GF-D8 (cell line): ENCODE measurements around the gene NBAS.

ENCODE experiments used
- DNase-seq: peaks from one replicate; lab custom pipeline; 2025; lab: John Stamatoyannopoulos, UW

NBAS gene

DNA sequence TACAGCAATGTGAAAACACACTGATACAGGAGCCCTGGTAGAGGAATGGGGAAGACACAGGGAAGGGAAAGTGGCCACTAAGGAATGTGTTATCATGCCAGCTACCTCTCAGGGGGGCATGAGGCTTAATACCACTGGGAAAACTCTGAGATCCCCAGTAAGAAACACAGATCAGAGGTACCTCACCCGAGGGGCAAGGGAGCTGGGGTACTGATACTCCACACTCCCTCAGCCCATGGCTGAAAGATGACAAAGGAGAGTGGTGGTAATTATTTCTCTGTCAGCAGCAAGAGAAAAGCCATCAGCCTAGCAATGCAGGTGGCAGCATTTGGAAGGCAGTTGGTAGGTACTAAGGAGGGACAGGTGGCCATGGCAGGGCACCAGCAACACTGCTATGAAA is 434.8 kb downstream of the NBAS start:
- DNase-seq, result no peak

- no peak for DNase-seq
Measured at GRCh38 chr2:15122915-15123314, 438.2 kb downstream of the NBAS start.

DNA sequence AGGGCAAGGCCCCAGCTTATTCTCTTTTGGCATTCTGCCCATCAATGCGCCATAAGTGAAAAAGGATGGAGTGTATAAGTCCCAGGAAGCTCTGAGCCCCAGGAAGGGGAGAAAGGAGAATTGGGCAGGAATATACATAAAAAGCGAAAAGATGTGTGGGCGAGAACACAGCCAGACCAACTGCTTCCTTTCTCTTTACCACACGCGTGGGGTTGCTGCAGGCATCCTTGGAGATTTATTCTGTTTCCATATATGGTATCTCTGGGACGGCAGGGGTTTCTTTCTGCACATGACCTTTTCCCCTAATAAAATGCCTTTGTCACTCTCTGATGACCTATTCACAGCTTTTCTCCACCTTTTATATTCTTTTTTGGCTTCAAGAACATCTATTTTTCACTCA is 440.5 kb downstream of the NBAS start:
- no peak for DNase-seq

- DNase-seq, result no peak
Measured at GRCh38 chr2:15119722-15120175, 441.4 kb downstream of the NBAS start.

GRCh38 chr2:15117409-15118050 is 443.6 kb downstream of the NBAS start:
- no peak for DNase-seq
